Activated naive CD8-positive, alpha-beta T cell treated with anti-CD3 and anti-CD28 coated beads, Interleukin-2, amount 50 U/mL, for 24 hours (primary cell): Measurements from ENCODE around the gene TMEM9.

Source experiments
- ATAC-seq: fragments of 150-1000 bp; cut with Tn5 transposase; one replicate; pipeline ENCODE4 v1.10.0; 2021
- DNase-seq: peaks from one replicate; pipeline ENCODE4 v3.0.0; 2021
- H3K27ac Mint-ChIP-seq: one replicate; pipeline ENCODE4 v1.8.0; 2021; ENCODE audit warnings: mild to moderate bottlenecking, mixed read lengths
- H3K27me3 Mint-ChIP-seq: one replicate; pipeline ENCODE4 v1.8.0; 2021; ENCODE audit warnings: mixed read lengths
- H3K36me3 Mint-ChIP-seq: one replicate; pipeline ENCODE4 v1.8.0; 2021; ENCODE audit warnings: low read depth, mixed read lengths
- H3K4me1 Mint-ChIP-seq: one replicate; pipeline ENCODE4 v1.8.0; 2021; ENCODE audit warnings: mixed read lengths
- H3K4me3 Mint-ChIP-seq: one replicate; pipeline ENCODE4 v1.8.0; 2021; ENCODE audit warnings: mild to moderate bottlenecking, moderate library complexity, mixed read lengths
- H3K9me3 Mint-ChIP-seq: one replicate; pipeline ENCODE4 v1.8.0; 2021; ENCODE audit warnings: mixed read lengths

The TMEM9 gene

DNA sequence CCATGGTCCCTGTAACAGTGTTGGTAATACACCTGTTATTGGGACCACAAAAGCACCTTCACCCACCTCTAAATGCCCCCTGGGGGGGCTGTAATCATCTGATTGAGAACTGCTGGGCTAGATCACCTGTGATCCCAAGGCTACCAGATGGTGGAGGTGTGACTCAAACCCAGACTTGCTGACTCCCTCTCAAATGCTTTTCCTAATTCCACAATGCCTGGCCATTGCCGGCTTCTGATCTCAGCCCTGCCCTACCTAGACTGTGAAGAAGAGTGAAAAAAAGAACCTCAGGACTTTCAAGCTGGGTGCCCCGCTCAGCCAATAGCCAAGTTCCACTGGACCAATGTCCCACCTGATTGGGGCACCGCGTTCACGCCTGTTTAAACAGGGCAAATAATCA is 9.6 kb downstream of the TMEM9 start:
- no peak overlapping the region for H3K27ac Mint-ChIP-seq
- no peak for DNase-seq
- no peak overlapping the region for H3K4me3 Mint-ChIP-seq
- peaks cover 9% of the 10 kb centered on the region for H3K36me3 Mint-ChIP-seq
- H3K4me1 Mint-ChIP-seq = no peaks in the 10 kb centered on the region
- H3K9me3 Mint-ChIP-seq = no peaks in the 10 kb centered on the region
- H3K27me3 Mint-ChIP-seq = no peaks in the 10 kb centered on the region
- no peak for ATAC-seq

DNA sequence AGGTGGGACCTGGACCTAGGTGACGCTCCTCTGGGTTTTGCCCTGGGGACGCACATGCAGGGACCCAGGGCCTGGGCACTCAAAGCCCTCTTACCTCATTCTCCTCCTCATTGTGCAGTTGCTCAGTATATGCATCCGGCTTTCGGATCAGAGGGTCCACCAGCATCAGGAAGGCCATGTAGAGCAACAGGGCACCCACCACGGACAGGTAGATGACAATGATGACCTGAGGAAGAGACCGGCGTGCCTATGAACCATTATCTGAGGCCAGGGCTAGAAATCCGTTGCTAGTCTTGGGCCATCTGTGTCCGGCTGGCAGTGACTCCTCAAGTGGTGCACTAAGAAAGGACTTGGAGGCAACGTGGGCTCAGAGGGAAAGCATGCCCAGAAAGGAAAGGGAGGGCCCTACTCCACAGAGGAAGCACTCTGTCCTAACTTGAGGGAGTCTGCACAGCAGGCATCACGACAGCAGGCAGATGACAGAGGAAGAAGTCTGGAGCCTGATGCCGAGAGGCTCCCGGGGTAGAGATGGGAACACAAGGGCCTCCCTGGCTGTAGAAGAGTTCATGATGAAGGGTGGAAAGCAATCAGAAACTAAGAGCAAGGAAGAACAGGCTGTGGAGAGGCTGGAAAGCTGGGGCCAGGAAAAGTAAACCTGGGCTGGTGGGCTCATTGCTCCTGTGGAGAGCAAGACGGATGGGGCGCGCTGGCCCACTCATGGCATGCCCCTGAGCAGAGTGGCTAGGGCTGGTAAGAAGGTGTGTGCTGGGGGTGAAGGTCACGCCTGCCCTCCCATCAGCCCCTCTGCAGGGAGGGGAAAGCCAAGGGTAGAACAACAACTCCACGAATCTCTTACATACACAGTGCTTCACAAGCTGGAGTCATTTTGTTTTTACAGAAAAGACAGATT is 10.3 kb downstream of the TMEM9 start:
- DNase-seq = no peak
- Mint-ChIP-seq H3K4me1 (no peaks in the 10 kb centered on the region), H3K36me3 (peaks cover 7% of the 10 kb centered on the region), H3K27ac (no peak overlapping the region), H3K9me3 (no peaks in the 10 kb centered on the region), H3K4me3 (no peak overlapping the region), H3K27me3 (no peaks in the 10 kb centered on the region)
- ATAC-seq = no peak

- DNase-seq = no peak
- Mint-ChIP-seq H3K4me3 (no peak overlapping the region), H3K27me3 (no peaks in the 10 kb centered on the region), H3K9me3 (no peaks in the 10 kb centered on the region), H3K36me3 (peaks cover 7% of the 10 kb centered on the region), H3K27ac (no peak overlapping the region), H3K4me1 (no peaks in the 10 kb centered on the region)
- ATAC-seq = no peak
These were observed 11.2 kb downstream of the TMEM9 start for GRCh38 chr1:201142849-201143725.

- no peaks in the 10 kb centered on the region for H3K4me1 Mint-ChIP-seq
- ATAC-seq = no peak
- H3K27ac Mint-ChIP-seq = no peak overlapping the region
- no peaks in the 10 kb centered on the region for H3K9me3 Mint-ChIP-seq
- no peak for DNase-seq
- H3K27me3 Mint-ChIP-seq = no peaks in the 10 kb centered on the region
- H3K36me3 Mint-ChIP-seq = peaks cover 7% of the 10 kb centered on the region
- no peak overlapping the region for H3K4me3 Mint-ChIP-seq
These were observed 12.0 kb downstream of the TMEM9 start for GRCh38 chr1:201142011-201142848.

DNA sequence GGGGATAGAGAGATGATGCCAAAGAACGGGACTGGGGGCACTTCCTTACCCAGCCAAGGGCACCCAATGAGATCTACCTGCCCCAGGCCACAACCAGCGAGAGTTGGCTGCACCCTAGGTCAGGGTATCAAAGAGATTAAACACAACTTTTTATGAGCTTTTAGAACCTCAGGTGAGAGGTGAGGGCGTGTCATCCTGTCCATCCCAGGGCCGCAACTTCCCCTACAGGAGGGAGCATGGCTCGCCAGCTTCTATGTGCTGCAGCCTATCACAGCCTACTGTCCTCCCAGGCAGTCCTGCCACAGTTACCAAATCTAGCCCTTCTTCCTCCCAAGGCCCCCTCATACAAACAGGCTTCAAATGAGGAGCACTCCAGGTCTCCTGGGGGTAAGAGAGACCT is 12.9 kb downstream of the TMEM9 start:
- H3K4me1 Mint-ChIP-seq = no peaks in the 10 kb centered on the region
- no peak overlapping the region for H3K4me3 Mint-ChIP-seq
- no peaks in the 10 kb centered on the region for H3K9me3 Mint-ChIP-seq
- H3K27ac Mint-ChIP-seq = no peak overlapping the region
- H3K27me3 Mint-ChIP-seq = no peaks in the 10 kb centered on the region
- peaks cover 5% of the 10 kb centered on the region for H3K36me3 Mint-ChIP-seq
- no peak for ATAC-seq
- DNase-seq = no peak

GRCh38 chr1:201140941-201141260 is 13.4 kb downstream of the TMEM9 start:
- Mint-ChIP-seq H3K4me3 (no peak overlapping the region), H3K4me1 (no peaks in the 10 kb centered on the region), H3K27me3 (no peaks in the 10 kb centered on the region), H3K36me3 (peaks cover 5% of the 10 kb centered on the region), H3K9me3 (no peaks in the 10 kb centered on the region), H3K27ac (no peak overlapping the region)
- ATAC-seq = no peak
- DNase-seq = no peak

DNA sequence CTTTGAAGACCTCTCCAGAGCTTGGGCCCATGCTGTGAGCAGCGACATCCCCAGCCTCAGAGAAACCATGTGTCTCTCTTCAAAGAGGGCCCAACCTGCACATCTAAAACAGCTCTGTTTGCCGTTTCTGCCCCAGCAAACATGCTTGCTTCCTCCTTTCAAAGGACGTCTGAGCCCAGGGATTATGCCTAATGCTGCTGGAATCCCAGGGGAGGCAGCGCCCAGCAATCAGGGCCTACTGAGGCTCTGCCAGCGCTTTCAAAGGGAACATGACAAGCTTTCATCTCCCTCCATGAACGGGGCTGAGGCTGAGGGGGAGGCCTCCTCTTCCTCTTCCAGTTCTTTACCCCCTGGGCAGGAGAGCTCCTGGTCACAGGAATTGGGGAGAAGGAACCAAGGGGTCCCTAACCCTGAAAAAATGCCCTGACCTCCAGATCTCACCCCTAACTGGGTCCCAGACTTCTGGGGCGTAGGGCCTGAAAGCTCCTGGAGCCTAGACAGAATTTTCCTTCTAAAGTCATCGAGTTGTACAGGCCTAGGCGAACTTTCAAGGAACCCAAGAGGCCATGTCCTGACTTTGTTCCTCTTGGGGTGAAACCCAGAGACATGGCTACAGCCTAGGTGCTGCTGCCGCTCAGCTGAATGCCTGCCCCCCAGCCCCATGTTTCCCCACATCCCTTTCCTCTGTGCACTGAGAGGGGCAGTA is 13.9 kb downstream of the TMEM9 start:
- no peaks in the 10 kb centered on the region for H3K27me3 Mint-ChIP-seq
- no peaks in the 10 kb centered on the region for H3K4me1 Mint-ChIP-seq
- H3K36me3 Mint-ChIP-seq = peaks cover 5% of the 10 kb centered on the region
- DNase-seq (no peak), ATAC-seq (no peak)
- no peak overlapping the region for H3K4me3 Mint-ChIP-seq
- H3K9me3 Mint-ChIP-seq = no peaks in the 10 kb centered on the region
- no peak overlapping the region for H3K27ac Mint-ChIP-seq

- no peak for DNase-seq
- no peaks in the 10 kb centered on the region for H3K9me3 Mint-ChIP-seq
- no peaks in the 10 kb centered on the region for H3K4me1 Mint-ChIP-seq
- no peak overlapping the region for H3K27ac Mint-ChIP-seq
- peaks cover 5% of the 10 kb centered on the region for H3K36me3 Mint-ChIP-seq
- no peak for ATAC-seq
- no peak overlapping the region for H3K4me3 Mint-ChIP-seq
- no peaks in the 10 kb centered on the region for H3K27me3 Mint-ChIP-seq
These were observed 14.5 kb downstream of the TMEM9 start for GRCh38 chr1:201139756-201140155.

GRCh38 chr1:201139306-201139705 is 15.0 kb downstream of the TMEM9 start:
- Mint-ChIP-seq H3K4me1 (no peaks in the 10 kb centered on the region), H3K9me3 (no peaks in the 10 kb centered on the region), H3K4me3 (no peak overlapping the region), H3K27ac (no peak overlapping the region), H3K36me3 (peaks cover 5% of the 10 kb centered on the region), H3K27me3 (no peaks in the 10 kb centered on the region)
- no peak for ATAC-seq
- no peak for DNase-seq

DNA sequence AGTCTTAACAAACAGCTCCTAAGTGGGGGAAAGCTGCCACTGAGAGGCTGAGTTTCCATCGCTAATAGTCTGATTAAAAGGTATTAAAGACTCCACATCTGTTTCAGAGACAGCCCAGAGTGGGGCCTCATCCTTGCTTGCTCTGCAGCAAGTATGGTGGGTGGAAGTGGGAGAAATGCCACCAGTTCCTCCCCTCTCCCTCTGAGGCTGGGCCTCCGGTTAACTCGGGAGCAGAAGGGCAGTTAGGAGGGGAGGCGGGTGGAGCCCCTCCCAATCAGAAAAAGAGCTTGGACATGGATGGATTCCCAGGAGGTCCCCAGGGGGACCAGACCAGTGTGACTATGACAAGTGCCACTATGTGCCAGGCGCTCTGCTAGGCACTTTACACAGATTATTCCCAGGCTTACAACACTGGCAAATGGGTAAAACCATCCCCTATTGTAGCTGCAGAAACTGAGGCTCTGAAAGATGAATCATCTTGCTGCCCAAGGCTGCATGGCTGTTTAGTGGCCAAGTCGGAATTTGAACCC is 15.9 kb downstream of the TMEM9 start:
- no peak overlapping the region for H3K27ac Mint-ChIP-seq
- DNase-seq (no peak), ATAC-seq (no peak)
- H3K27me3 Mint-ChIP-seq = no peaks in the 10 kb centered on the region
- H3K9me3 Mint-ChIP-seq = no peaks in the 10 kb centered on the region
- H3K4me1 Mint-ChIP-seq = no peaks in the 10 kb centered on the region
- H3K36me3 Mint-ChIP-seq = peaks cover 5% of the 10 kb centered on the region
- no peak overlapping the region for H3K4me3 Mint-ChIP-seq

- no peak overlapping the region for H3K27ac Mint-ChIP-seq
- no peaks in the 10 kb centered on the region for H3K27me3 Mint-ChIP-seq
- no peaks in the 10 kb centered on the region for H3K4me1 Mint-ChIP-seq
- H3K36me3 Mint-ChIP-seq = peaks cover 2% of the 10 kb centered on the region
- no peak for DNase-seq
- no peak overlapping the region for H3K4me3 Mint-ChIP-seq
- H3K9me3 Mint-ChIP-seq = no peaks in the 10 kb centered on the region
- no peak for ATAC-seq
These were observed 16.5 kb downstream of the TMEM9 start for GRCh38 chr1:201137579-201138310.

DNA sequence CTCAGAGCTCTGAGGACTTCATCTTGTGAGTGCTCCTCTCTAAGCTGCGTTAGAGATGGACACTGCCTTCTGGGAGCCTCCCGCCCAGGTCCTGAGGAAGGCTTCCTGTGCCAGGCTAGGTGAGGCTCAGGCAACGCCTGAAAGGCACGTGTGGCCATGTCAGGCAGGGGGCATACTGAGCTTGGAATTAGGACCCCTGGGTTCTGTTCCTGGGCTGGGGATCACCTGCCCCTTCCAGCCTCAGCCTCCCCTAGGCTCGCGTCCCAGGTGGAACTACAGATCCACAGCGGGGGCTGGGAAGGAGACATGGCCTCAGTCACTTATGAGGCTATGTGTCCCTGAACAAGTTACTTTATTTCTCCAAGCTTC is 17.3 kb downstream of the TMEM9 start:
- Mint-ChIP-seq H3K4me3 (no peak overlapping the region), H3K27ac (no peak overlapping the region), H3K27me3 (no peaks in the 10 kb centered on the region), H3K9me3 (no peaks in the 10 kb centered on the region), H3K4me1 (no peaks in the 10 kb centered on the region), H3K36me3 (peaks cover 2% of the 10 kb centered on the region)
- ATAC-seq = no peak
- DNase-seq = no peak

DNA sequence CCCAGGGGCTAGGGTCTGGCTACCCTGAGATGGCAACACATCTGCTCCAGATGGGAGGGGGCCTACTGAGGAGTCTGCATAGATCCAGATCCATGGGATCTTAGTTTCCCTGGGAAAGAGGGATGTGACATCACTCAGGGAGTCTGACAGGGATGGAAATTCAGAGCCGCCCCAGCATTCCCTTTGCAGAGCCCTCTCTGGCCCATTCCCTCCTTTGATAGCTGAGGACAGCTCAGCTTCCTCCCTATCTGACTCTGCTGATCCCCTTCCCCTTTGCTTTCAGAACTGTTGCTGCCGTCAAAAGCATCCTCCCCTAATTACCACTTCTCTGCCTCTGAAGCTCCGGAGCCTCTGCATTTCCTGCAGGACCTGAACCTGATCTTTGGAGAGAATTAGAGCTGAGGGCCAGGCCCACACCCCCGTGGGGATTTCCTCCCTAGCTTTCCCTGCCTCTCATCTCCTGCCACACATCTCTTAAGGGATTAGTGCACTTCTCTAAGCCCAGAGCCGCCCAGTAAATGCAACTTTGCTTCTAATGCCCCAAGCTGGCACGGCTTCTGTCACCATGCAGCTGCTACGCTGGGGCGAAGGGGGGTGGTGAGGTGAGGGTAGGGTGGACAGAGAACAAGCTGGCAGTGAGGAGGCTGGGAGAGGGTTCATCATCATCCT is 17.8 kb downstream of the TMEM9 start:
- H3K27ac Mint-ChIP-seq = no peak overlapping the region
- ATAC-seq (no peak), DNase-seq (no peak)
- peaks cover 2% of the 10 kb centered on the region for H3K36me3 Mint-ChIP-seq
- H3K27me3 Mint-ChIP-seq = no peaks in the 10 kb centered on the region
- no peaks in the 10 kb centered on the region for H3K9me3 Mint-ChIP-seq
- H3K4me1 Mint-ChIP-seq = no peaks in the 10 kb centered on the region
- H3K4me3 Mint-ChIP-seq = no peak overlapping the region
